Suprapubic skin (tissue), 4 donors: ENCODE measurements around the gene LOX.

Source experiments
- EP300 ChIP-seq: sonication (generic); formaldehyde crosslinking; IDR thresholded peaks from one replicate; pipeline ENCODE4 v1.6.1; 2017; ENCODE audit warnings: antibody characterized with exemption
- POLR2A ChIP-seq, 2 donors: fragments of 450-650 bp; IDR thresholded peaks; one replicate each; pipeline ENCODE4 v1.6.1; 2017; ENCODE audit warnings: antibody characterized with exemption in 2 of 2, mild to moderate bottlenecking in 2 of 2, moderate library complexity in 2 of 2
- POLR2AphosphoS5 ChIP-seq, 3 donors: sonication (generic); formaldehyde crosslinking; IDR thresholded peaks; one replicate each; pipeline ENCODE4 v1.6.1; 2017; ENCODE audit warnings: antibody characterized with exemption in 3 of 3
- TF ChIP-seq, protein P1 (sequence below), 2 donors: fragments of 200-600 bp in 1 of 2; fragments of 450-650 bp in 1 of 2; sonication (generic) in 1 of 2; IDR thresholded peaks; one replicate each; pipeline ENCODE4 v1.5.1; 2016 to 2019; ENCODE audit warnings: antibody characterized with exemption in 2 of 2, mild to moderate bottlenecking in 1 of 2, moderate library complexity in 1 of 2

DNA sequence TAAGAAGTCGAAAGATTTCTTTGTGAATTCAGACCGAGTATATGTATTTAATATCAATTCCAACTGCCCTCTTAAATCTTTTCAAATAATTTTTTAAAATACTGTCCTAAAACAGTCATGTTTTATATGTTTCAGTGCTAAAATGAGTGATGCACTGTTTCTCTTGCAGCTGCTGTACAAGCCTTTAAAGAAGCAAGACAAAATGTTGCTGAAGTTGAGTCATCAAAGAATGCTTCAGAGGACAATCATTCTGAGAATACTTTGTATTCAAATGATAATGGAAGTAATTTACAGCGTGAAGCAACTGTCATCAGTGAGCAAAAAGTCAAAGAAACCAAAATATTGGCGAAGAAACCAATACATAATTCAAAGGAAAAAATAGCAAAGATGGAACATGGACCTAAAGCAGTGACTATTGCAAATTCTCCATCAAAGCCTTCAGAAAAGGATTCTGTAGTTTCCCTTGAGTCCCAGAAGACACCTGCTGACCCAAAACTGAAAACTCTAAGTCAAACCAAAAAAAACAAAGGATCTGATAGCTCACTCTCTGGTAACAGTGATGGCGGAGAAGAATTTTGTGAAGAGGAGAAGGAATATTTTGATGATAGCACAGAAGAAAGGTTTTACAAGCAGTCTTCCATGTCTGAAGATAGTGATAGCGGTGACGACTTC lies 58.0 kb downstream of the LOX start:
- TF ChIP-seq, protein P1, sequence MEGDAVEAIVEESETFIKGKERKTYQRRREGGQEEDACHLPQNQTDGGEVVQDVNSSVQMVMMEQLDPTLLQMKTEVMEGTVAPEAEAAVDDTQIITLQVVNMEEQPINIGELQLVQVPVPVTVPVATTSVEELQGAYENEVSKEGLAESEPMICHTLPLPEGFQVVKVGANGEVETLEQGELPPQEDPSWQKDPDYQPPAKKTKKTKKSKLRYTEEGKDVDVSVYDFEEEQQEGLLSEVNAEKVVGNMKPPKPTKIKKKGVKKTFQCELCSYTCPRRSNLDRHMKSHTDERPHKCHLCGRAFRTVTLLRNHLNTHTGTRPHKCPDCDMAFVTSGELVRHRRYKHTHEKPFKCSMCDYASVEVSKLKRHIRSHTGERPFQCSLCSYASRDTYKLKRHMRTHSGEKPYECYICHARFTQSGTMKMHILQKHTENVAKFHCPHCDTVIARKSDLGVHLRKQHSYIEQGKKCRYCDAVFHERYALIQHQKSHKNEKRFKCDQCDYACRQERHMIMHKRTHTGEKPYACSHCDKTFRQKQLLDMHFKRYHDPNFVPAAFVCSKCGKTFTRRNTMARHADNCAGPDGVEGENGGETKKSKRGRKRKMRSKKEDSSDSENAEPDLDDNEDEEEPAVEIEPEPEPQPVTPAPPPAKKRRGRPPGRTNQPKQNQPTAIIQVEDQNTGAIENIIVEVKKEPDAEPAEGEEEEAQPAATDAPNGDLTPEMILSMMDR (IDR thresholded peaks at IDR 0.05): no peak
- TF ChIP-seq POLR2A (IDR thresholded peaks at IDR 0.05) (no peak), EP300 (no peak), POLR2AphosphoS5 (IDR thresholded peaks at IDR 0.05) (no peak)
